Left renal pelvis (tissue), 4 donors: Measurements from ENCODE around the gene PACSIN3. TPM values are rescaled to one million over a fixed set of nuclear protein-coding genes. Genes with fewer than 3 reads are reported as not detected.

ENCODE experiments used
- DNase-seq, 4 donors: peaks; one replicate each; pipeline ENCODE4 v3.0.0-alpha.2; 2013; ENCODE audit warnings: low read depth in 4 of 4, low spot score in 3 of 4
- polyA plus RNA-seq, 4 donors: library from polyadenylated mRNA; unstranded; fragments of 120-200 nt; gene quantifications; one replicate each; pipeline ENCODE4 v1.2.1, GENCODE V29; 2013; ENCODE audit not compliant: insufficient read length in 4 of 4

Gene PACSIN3
- polyA plus RNA-seq, 4 donors: 22.5 to 45.2 (median 29.9) TPM

- no peak for DNase-seq
Measured at GRCh38 chr11:47155879-47156278, 30.4 kb downstream of the PACSIN3 start.

DNA sequence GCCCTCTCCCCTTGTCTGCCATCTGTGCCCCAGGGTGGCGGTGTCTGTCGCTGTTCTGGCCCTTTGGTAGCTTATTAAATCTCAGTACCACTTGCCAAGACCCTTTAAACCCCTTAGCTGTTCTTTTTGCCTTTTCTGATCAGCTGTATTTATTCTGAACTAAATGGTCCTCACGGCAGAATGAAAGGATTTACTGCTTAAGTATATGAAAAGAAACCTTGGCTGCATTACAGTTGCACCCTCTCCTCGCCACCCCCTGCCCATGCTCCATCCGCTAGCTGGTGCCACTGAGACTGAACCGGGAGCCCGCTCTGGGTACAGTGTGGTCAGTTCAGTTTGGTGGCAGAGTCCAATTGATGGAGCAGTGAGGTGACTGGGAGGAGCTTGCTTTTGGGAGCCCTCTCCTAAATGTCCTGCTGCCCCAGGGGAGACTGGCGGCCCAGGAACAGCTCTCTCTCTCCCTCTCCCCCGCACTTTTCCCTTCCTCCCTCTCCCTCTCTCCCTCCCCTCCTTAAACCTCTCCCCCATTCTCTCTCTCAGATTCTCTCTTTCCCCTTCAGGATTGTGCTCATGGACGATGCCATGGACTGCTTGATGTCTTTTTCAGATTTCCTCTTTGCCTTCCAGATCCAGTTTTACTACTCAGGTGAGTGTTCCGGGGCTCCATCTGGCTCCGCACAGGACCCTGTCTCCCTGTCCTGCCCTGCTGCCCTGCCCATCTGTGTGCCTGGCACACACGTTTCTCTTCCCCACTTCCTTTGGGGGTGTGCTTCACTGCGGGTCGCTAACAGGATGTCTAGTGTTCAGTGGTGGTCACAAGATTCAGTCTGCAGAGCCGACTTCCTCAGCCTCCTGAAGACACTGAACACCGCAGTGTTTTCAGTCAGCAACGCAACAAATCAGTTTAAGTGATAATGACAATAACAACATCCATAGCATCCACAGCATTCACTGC is 31.3 kb downstream of the PACSIN3 start:
- no peak for DNase-seq

DNA sequence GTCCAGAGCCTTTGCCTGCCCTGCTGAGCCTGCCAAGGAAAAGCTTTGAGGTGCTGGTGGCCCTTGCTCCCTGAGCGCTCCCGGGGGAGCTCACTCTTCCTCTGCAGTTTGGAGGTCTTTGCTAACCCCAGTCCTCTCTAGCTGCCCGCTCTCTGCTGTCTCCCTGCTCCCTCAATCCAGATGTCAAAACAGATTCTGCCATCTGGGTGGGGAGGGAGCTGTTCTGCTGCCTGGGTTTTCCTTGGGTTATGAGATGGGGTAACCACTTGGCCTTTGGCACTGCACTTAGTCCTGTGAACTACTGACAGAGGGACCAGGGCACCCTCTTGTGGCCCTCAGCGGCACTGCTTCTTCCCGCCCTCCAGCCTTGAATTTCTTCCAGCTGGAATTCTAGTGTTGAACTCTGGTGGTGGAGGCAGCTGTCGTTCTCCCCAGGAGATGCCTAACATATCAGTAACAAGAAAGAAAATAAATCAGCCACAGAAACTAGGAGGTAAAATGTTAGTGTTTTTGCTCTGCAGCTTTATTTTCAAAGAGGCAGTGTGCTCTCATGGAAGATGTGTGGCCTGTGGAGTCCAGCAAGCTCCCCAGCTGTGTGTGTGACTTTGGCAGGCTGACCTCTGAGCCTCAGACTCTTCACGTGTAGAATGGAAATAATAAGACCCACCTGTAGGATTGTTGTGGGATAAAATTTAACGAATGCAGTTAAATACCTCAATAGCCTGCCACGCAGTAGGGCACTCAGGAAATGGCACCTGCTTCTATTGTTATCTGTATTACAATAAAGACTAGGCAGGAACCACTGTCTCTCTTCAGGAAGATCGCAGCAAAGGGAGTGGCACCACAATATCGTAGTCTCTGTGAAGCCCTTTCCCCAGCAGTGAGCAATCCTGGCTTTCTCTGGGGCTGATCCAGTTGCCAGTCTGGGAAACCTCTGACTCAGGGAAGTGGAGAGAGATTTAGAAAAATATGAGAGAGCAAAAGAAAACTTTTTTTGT is 33.0 kb downstream of the PACSIN3 start:
- DNase-seq: peak in 3 of 4 donors; percentile 54 to 64 (median 55)

DNA sequence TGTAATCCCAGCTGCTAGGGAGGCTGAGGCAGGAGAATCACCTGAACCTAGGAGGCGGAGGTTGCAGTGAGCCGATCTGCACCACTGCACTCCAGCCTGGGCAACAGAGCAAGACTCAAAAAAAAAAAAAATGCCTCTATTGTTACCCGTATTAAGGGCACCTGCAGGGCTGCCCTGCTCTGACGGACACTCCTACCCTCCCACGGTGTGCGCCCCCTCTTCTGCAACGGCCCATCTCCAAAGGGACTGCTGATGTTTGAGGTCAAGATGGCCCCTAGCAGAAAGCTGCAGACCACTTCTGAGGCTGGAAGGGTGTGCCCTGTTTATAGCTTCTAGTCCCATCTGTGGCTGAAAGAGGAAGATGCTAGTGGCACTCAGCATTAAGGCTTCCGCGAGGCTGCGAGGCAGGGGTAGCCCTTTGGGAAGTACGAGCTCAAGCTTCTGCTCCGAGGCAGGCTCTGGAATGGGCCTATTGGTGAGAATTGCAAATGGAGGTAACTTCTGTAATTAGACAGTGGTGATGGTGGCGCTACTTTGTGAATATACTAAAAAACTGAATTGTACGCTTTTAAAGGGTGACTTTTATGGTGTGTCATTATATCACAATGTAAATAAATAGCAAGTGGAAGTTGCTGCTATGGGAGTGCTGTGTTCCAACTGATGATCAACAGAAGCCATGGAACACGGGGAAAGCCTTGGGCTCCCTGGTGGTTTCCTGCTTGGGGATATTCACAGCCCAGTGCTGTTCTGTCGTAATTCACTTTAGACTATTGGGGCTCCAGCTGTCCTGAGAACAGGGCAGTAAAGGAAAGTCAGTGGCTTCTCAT is 33.9 kb downstream of the PACSIN3 start:
- no peak for DNase-seq

DNA sequence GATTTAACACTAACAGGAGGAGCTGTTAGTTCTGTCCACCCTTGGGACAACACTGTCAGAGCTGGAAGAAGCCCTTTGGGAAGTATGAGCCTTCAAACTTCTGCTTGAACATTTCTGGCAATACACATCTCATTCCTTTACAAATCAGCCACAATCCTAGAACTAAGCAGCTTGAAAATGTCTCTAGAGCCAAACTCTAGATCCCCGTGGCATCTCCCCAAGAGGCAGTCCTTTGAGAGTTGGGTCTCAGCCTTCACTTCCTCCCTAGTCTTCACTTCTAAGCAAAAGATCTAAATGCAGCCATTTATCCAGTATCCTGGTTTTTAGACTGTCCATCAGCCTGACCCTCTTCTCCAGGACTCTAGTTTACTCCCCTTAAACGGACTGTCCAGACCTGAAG is 36.5 kb downstream of the PACSIN3 start:
- no peak for DNase-seq

DNA sequence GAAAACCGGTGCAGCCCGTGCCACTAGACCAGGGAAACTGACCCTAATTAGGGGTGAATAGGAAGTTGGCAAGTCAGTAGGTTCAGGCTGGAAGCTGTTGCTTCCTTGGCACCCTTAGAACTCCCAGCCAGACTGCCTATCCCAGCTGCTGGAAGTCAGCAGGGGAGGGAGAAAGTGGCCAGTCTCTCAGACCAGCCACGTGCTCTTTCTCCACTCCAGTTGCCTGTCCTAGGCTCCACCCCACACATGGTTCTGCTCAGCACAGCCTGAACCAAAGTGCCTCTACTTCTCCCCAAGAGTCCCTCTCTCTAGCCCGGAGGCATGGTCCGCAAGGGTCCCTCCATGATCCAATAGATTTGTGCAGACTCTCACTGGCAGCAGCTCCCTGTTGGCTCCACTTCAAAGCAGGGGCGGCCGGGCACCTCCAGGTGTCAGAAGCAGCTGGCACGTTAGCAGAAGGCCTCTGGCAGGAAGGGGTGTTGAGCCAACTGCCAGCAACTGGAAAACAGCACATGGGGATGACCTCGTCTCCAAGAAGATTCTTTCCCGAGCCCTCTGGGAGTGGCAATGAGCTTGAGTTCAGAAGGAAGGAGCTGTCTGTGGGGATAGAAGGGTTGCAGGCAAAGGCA is 37.2 kb downstream of the PACSIN3 start:
- no peak for DNase-seq

GRCh38 chr11:47148270-47148669 is 38.0 kb downstream of the PACSIN3 start:
- DNase-seq: no peak

GRCh38 chr11:47147681-47148080 is 38.6 kb downstream of the PACSIN3 start:
- DNase-seq: no peak

DNA sequence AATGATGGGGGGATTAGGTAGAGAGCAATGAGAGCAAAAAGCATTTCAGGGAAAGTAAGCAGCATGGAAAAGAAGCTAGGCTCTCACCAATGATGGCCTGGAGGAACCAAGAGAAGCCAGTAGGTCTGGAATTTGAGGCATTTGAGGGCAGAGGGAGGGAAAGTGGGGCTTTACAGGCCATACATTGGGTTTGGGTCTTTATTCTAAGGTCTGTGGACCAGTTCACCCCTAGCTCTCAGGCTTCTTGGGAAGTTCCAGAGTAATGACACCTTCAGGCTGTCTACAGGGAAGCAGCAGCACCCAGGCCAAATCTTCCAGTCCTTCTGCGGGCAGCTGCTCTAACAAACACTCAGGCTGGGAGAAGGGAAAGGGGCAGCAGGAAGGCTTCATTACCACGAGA is 39.0 kb downstream of the PACSIN3 start:
- DNase-seq: no peak

DNA sequence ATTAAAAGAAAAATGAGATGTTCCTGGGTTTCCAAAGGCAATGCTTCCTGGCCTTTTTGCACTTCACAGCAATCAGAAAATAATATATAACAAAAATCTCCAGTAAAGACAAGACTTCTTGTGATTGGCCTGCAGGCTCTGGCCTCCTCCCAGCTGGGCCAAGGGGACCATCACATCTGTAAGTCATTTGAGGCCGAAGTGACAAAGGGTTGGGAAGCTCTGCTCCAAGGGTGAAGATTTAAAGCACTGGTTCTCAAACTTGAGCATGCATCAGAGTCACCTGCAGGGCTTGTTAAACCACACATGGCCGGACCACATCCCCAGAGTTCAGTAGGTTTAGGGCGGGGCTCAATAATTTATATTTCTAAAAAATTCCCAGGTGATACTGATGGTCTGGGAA is 41.7 kb downstream of the PACSIN3 start:
- no peak for DNase-seq

- no peak for DNase-seq
Measured at GRCh38 chr11:47143322-47143721, 42.9 kb downstream of the PACSIN3 start.

DNA sequence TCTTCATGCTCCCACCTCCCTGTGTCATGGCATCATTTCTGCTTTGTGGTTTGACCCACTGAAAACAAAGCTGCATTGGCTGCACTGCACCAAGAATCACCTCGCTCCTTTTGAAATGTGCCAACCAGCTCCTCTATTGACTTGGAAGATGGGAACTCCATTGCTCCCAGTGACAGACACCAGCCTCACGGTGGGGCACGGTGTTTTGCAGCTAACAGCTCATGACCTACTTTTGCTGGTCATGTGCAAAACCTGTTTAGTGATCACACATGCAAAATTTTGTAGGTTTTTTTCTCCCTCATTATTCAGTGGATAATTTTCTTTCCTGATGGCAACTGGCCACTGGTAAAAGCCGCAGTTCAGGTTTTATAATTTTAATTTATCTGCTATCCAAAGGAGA is 46.4 kb downstream of the PACSIN3 start:
- DNase-seq: no peak

DNA sequence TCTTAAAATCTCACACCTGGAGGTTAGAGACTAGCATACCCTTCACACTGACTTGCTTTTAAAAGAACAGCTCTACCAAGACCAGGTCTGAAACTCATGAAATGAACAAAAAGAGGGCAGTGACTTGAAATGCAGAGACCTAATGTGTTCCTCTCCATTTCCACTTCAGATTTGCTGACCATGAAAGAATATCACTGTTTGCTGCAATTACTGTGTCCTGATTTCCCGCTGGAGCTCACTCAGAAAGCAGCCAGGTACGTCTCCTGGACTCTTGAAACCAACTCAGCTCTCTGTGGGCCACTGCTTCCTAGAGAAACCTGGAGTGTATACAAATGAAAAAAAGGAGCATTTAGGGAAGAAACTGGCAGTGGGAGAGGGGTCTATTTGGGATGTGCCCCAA is 48.8 kb downstream of the PACSIN3 start:
- no peak for DNase-seq

DNA sequence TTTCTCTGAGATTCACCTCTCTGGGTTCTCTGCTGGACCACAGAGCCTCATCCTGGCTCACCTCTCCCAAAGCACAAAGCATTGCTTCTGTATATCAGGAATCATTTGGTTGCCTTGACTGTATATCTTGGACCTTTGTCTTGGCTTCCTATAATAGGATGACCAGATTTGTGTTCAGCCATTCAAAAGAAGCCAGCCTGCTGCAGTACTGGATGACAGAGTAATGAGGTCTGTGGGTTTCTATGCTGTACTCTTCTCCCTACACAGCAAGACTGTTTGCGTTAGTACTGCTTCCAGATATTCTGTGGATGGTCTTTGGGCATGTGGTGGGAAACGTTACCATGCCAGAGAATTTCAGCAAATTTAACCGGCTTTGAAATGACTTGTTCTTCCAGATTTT is 49.3 kb downstream of the PACSIN3 start:
- no peak for DNase-seq

- no peak for DNase-seq
Measured at GRCh38 chr11:47136327-47136726, 49.9 kb downstream of the PACSIN3 start.

DNA sequence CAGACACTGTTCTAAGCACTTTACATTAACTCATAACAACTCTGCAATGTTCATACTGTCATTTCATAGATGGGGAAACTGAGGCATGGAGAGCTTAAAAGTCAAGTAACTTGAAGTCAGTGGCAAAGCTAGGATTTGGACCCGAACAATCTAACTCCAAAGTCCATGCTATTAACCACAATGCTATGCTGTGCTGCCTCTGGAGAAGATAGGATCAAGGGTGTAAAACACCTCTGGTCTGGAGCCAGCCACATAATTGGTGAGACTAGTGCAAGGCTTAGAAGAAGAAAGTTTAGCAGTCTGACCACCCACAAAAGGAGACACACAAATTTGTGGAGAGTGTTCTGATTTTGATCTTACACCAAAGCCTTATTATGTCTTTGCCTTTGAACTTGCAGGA is 53.3 kb downstream of the PACSIN3 start:
- DNase-seq: no peak

DNA sequence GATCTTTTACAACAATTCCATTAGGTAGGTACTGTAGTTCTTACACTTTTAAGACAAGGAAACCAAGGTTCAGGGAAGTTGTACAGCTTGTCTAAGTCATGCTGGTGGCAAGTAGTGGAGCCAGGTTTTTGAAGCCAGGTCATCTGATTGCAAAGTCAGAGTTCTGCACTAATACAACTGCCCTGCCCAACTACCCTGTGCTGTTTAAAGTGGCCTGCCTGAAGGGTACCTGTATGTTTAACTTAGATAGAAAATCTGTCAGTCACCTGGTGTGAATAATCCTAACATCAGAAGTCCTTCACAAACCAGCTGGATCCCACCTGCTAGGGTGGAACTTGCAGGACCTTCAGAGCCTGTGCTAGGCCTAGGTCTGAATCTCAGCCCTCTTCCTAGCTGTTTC is 53.7 kb downstream of the PACSIN3 start:
- no peak for DNase-seq

DNA sequence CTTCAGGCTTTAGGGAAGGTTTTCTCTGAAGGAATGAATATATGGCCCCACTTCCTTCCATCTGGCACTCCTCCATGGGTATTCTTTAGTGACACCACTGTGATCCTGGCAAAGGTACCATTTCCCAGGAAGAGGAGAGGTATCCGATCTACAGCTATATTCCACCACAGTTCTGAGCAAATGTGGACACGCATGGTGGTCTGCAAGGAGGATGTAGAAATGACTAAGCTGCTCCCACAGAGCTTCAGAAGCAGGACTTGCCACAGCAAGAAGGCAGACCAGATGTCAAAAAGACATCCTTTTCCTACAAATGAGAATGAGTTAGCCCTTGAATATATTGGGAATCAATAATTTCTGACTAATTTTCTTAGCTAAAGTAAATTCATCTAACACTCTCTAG is 55.1 kb downstream of the PACSIN3 start:
- no peak for DNase-seq

GRCh38 chr11:47130543-47130942 is 55.7 kb downstream of the PACSIN3 start:
- DNase-seq: no peak
